Tibial artery (tissue), 4 donors: ENCODE data around the gene COL5A2.

Experiments used
- DNase-seq, 2 donors: peaks; one replicate each; pipeline ENCODE4 v3.0.0-alpha.2; 2019
- H3K27ac ChIP-seq, 2 donors: fragments of 200-600 bp; sonication (generic) in 1 of 2; 1 replicate in 1 of 2; 2 replicates in 1 of 2; pipeline ENCODE4 v1.5.1; 2018 to 2019; ENCODE audit warnings: mild to moderate bottlenecking in 1 of 2
- H3K27me3 ChIP-seq, 2 donors: fragments of 200-600 bp; sonication (generic) in 1 of 2; one replicate each; pipeline versions ENCODE4 v1.5.1 to v1.6.0; 2016 to 2019
- H3K36me3 ChIP-seq, 3 donors: fragments of 200-600 bp; sonication (generic) in 2 of 3; one replicate each; pipeline ENCODE4 v1.5.1; 2016 to 2019; ENCODE audit warnings: mild to moderate bottlenecking in 2 of 3
- H3K4me1 ChIP-seq, 4 donors: fragments of 200-600 bp; sonication (generic) in 2 of 4; 1 replicate in 3 of 4; 2 replicates in 1 of 4; pipeline ENCODE4 v1.5.1; 2016 to 2019
- H3K4me3 ChIP-seq, 2 donors: fragments of 200-600 bp; sonication (generic) in 1 of 2; 1 replicate in 1 of 2; 2 replicates in 1 of 2; pipeline ENCODE4 v1.5.1; 2018 to 2019; ENCODE audit warnings: mild to moderate bottlenecking in 2 of 2
- H3K9me3 ChIP-seq, 3 donors: fragments of 200-600 bp; sonication (generic) in 1 of 3; one replicate each; pipeline ENCODE4 v1.5.1; 2016 to 2019
- CTCF ChIP-seq, 2 experiments: fragments of 200-600 bp in 1 of 2; fragments of 450-650 bp in 1 of 2; IDR thresholded peaks; one replicate each; pipeline ENCODE4 v1.5.1; 2017 to 2019; ENCODE audit warnings: antibody characterized with exemption in 2 of 2, mild to moderate bottlenecking in 1 of 2, moderate library complexity in 1 of 2
- intact Hi-C: fragments of 100-400 bp; cut with DNase I; formaldehyde crosslinking; loops from one replicate; pipeline ENCODE4 v1.15.0; 2023; ENCODE audit warnings: low total_unique reads

COL5A2 gene

GRCh38 chr2:189181706-189182105, 2.1 kb upstream of the COL5A2 start:
- Histone ChIP-seq H3K4me3 (no peak overlapping the region), H3K9me3 (no peaks in the 10 kb centered on the region), H3K4me1 (peaks cover 0 to 11% (median 0%) of the 10 kb centered on the region in 4 donors), H3K27me3 (no peaks in the 10 kb centered on the region), H3K27ac (no peak overlapping the region), H3K36me3 (no peaks in the 10 kb centered on the region)
- intact Hi-C loops, result loop anchor here (10.0 kb wide), 1 partner anchor 373 kb away; no protein-coding TSS in a partner anchor
- DNase-seq, result no peak
- TF ChIP-seq CTCF (IDR thresholded peaks at IDR 0.05), result no peak

- no peaks in the 10 kb centered on the region for H3K36me3 ChIP-seq
- TF ChIP-seq CTCF (IDR thresholded peaks at IDR 0.05), result no peak
- H3K27ac ChIP-seq, result peak overlapping the region; percentile 70 to 75
- DNase-seq, result peak in 1 of 2 donors; percentile 33
- peak overlapping the region; percentile 58 to 59 for H3K4me3 ChIP-seq
- no peaks in the 10 kb centered on the region for H3K27me3 ChIP-seq
- H3K4me1 ChIP-seq, result peaks cover 0 to 33% (median 2%) of the 10 kb centered on the region in 4 donors
- intact Hi-C loops, result no loop called here
- no peaks in the 10 kb centered on the region for H3K9me3 ChIP-seq
Measured at GRCh38 chr2:189178726-189179569, 613 bp downstream of the COL5A2 start.

GRCh38 chr2:189178054-189178453, 1.5 kb downstream of the COL5A2 start:
- DNase-seq, result no peak
- Histone ChIP-seq H3K36me3 (no peaks in the 10 kb centered on the region), H3K27me3 (no peaks in the 10 kb centered on the region), H3K27ac (peak overlapping the region; percentile 70 to 75), H3K4me3 (peak overlapping the region; percentile 58 to 59), H3K9me3 (no peaks in the 10 kb centered on the region), H3K4me1 (peaks cover 0 to 42% (median 2%) of the 10 kb centered on the region in 4 donors)
- TF ChIP-seq CTCF (IDR thresholded peaks at IDR 0.05), result peak in 1 of 2 experiments; percentile 40
- intact Hi-C loops, result no loop called here

- Histone ChIP-seq H3K27ac (peak overlapping the region; percentile 70 to 75), H3K27me3 (no peaks in the 10 kb centered on the region), H3K4me1 (peaks cover 0 to 49% (median 3%) of the 10 kb centered on the region in 4 donors), H3K36me3 (no peaks in the 10 kb centered on the region), H3K9me3 (no peaks in the 10 kb centered on the region), H3K4me3 (peak overlapping the region; percentile 58 to 59)
- intact Hi-C loops, result no loop called here
- DNase-seq, result no peak
- no peak for TF ChIP-seq CTCF (IDR thresholded peaks at IDR 0.05)
Measured at GRCh38 chr2:189177251-189177840, 2.2 kb downstream of the COL5A2 start.

GRCh38 chr2:189176516-189176915, 3.0 kb downstream of the COL5A2 start:
- DNase-seq, result no peak
- Histone ChIP-seq H3K27ac (peak overlapping the region; percentile 70 to 75), H3K9me3 (no peaks in the 10 kb centered on the region), H3K4me3 (peak overlapping the region; percentile 58 to 59), H3K4me1 (peaks cover 0 to 58% (median 9%) of the 10 kb centered on the region in 4 donors), H3K27me3 (no peaks in the 10 kb centered on the region), H3K36me3 (no peaks in the 10 kb centered on the region)
- intact Hi-C loops, result no loop called here
- TF ChIP-seq CTCF (IDR thresholded peaks at IDR 0.05), result no peak
